Measurements from ENCODE around the gene SH3GL3.

DNA sequence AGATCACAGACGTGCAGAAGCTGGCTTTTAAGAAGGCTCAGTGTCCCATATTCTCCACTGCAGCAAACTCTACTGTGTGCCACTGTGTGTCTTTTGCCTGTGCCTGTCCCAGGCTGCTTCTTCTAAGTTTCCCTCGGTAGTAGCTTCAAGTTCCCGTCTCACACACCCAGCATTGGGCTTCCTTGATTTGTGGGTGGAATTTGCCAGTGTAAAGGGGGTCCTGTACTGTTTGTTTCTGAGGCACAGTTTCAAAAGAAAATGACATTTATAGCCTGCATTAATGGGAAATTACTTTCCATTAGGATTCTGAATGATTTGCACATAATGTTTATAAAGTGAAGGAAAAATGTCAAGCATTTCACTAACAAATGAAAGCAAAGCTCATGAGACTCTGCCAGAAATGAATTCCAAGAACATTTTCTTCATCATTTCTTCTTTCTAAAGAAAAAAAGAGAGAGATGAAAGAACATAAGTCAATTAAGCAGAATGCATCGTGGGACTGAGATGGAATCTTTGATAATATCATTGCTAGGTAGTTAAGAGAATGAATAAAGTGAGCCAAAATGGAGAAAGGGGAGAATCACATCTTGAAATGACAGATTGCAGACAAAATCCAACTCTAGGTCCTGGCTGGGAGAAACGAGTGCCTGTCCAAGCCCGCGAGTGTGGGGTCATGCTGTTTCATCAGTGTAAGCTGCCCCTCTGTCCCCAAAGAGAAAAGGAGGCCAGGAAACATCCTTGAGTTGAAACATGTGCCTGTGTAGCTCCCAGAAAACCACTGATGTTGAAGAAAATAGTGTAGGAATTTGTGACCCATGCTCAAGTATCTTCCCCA is 158.2 kb downstream of the SH3GL3 start:
- TF ChIP-seq, protein P1, sequence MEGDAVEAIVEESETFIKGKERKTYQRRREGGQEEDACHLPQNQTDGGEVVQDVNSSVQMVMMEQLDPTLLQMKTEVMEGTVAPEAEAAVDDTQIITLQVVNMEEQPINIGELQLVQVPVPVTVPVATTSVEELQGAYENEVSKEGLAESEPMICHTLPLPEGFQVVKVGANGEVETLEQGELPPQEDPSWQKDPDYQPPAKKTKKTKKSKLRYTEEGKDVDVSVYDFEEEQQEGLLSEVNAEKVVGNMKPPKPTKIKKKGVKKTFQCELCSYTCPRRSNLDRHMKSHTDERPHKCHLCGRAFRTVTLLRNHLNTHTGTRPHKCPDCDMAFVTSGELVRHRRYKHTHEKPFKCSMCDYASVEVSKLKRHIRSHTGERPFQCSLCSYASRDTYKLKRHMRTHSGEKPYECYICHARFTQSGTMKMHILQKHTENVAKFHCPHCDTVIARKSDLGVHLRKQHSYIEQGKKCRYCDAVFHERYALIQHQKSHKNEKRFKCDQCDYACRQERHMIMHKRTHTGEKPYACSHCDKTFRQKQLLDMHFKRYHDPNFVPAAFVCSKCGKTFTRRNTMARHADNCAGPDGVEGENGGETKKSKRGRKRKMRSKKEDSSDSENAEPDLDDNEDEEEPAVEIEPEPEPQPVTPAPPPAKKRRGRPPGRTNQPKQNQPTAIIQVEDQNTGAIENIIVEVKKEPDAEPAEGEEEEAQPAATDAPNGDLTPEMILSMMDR (IDR thresholded peaks at IDR 0.05), result no peak
- TF ChIP-seq POLR2A (IDR thresholded peaks at IDR 0.05), result no peak
